Esophagus muscularis mucosa (tissue), 4 donors: ENCODE data around the gene DESI2. TPM values are rescaled to one million over a fixed set of nuclear protein-coding genes. Genes with fewer than 3 reads are reported as not detected.

Source experiments
- DNase-seq: peaks from one replicate; pipeline ENCODE4 v3.0.0-alpha.2; 2017; ENCODE audit errors: extremely low spot score
- H3K27ac ChIP-seq, 4 donors: fragments of 200-600 bp; sonication (generic); replicated peaks in 1 of 4; 1 replicate in 3 of 4; 2 replicates in 1 of 4; pipeline ENCODE4 v1.5.1; 2016 to 2019; ENCODE audit warnings: mild to moderate bottlenecking in 1 of 4
- H3K27me3 ChIP-seq, 4 donors: fragments of 200-600 bp; sonication (generic); one replicate each; pipeline versions ENCODE4 v1.5.1 to v1.6.0; 2016 to 2019
- H3K36me3 ChIP-seq, 4 donors: fragments of 200-600 bp; sonication (generic); one replicate each; pipeline ENCODE4 v1.5.1; 2016 to 2019
- H3K4me1 ChIP-seq, 4 donors: fragments of 200-600 bp; sonication (generic); one replicate each; pipeline ENCODE4 v1.5.1; 2016 to 2019
- H3K4me3 ChIP-seq, 4 donors: fragments of 200-600 bp; sonication (generic); 1 replicate in 2 of 4; 2 replicates in 2 of 4; pipeline ENCODE4 v1.5.1; 2016 to 2019; ENCODE audit warnings: mild to moderate bottlenecking in 4 of 4, moderate library complexity in 1 of 4
- H3K9me3 ChIP-seq, 4 donors: fragments of 200-600 bp; sonication (generic); 1 replicate in 3 of 4; 2 replicates in 1 of 4; pipeline ENCODE4 v1.5.1; 2016 to 2019
- CTCF ChIP-seq, 3 experiments: fragments of 200-600 bp in 2 of 3; fragments of 450-650 bp in 1 of 3; sonication (generic) in 2 of 3; IDR thresholded peaks; one replicate each; pipeline ENCODE4 v1.5.1; 2017 to 2019; ENCODE audit warnings: antibody characterized with exemption in 3 of 3, mild to moderate bottlenecking in 2 of 3, moderate library complexity in 1 of 3
- EP300 ChIP-seq: sonication (generic); formaldehyde crosslinking; IDR thresholded peaks from one replicate; pipeline ENCODE4 v1.6.1; 2017; ENCODE audit warnings: antibody characterized with exemption
- POLR2A ChIP-seq: fragments of 450-650 bp; IDR thresholded peaks from one replicate; pipeline ENCODE4 v1.6.1; 2017; ENCODE audit warnings: antibody characterized with exemption, moderate library complexity, mild to moderate bottlenecking, low read depth
- POLR2AphosphoS5 ChIP-seq, 2 donors: sonication (generic); formaldehyde crosslinking; IDR thresholded peaks; one replicate each; pipeline ENCODE4 v1.6.1; 2017; ENCODE audit warnings: antibody characterized with exemption in 2 of 2
- WGBS: methylation state at CpG from one replicate; pipeline ENCODE4 v1.1.5; 2018; 5-methylcytosine and 5-hydroxymethylcytosine counted together
- intact Hi-C: fragments of 100-400 bp; cut with DNase I; formaldehyde crosslinking; loops from one replicate; pipeline ENCODE4 v1.15.1; 2023
- total RNA-seq, 4 donors: library from RNA; depleted of rRNA; stranded (reverse); fragments of >200 nt; gene quantifications; one replicate each; pipeline versions ENCODE4 v1.1.0 to v1.2.1, GENCODE V29; 2016

DESI2 gene
- total RNA-seq, 4 donors from 2014 or later: 30.3 to 59.6 (median 31.4) TPM

DNA sequence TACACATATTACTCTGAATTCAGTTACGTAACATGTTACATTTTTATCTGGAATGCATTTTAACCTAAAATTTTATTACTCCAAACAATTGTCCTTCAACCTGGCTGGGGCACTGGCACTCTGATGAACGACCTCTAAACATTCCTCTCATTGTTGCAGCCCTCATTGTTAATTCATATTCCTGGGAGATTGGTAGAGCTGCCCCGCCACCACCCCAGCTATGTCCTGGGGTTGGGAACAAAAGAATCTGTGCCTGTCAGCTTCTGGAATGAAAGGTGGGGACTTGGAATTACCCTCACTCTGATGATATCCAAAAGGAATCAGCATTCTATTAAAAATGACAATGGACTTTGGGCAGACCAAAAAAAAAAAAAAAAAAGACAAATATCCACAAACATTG lies 38.0 kb upstream of the DESI2 start:
- intact Hi-C loops: no loop called here
- no peak for TF ChIP-seq POLR2AphosphoS5 (IDR thresholded peaks at IDR 0.05)
- TF ChIP-seq POLR2A: no peak
- no peak for TF ChIP-seq CTCF (IDR thresholded peaks at IDR 0.05)
- no peak for TF ChIP-seq EP300
- DNase-seq: no peak
- Histone ChIP-seq H3K4me3 (no peak overlapping the region), H3K4me1 (no peaks in the 10 kb centered on the region), H3K27me3 (no peaks in the 10 kb centered on the region), H3K36me3 (no peaks in the 10 kb centered on the region), H3K27ac (no peak overlapping the region), H3K9me3 (no peaks in the 10 kb centered on the region)
- 78% methylated on average over 3 of the region's 3 CpGs for WGBS

GRCh38 chr1:244615301-244615700 lies 37.6 kb upstream of the DESI2 start:
- DNase-seq: no peak
- Histone ChIP-seq H3K27ac (no peak overlapping the region), H3K36me3 (no peaks in the 10 kb centered on the region), H3K4me3 (no peak overlapping the region), H3K9me3 (no peaks in the 10 kb centered on the region), H3K27me3 (no peaks in the 10 kb centered on the region), H3K4me1 (no peaks in the 10 kb centered on the region)
- WGBS: 83% methylated on average over 6 of the region's 6 CpGs
- intact Hi-C loops: no loop called here
- no peak for TF ChIP-seq POLR2AphosphoS5 (IDR thresholded peaks at IDR 0.05)
- no peak for TF ChIP-seq POLR2A
- TF ChIP-seq EP300: no peak
- TF ChIP-seq CTCF (IDR thresholded peaks at IDR 0.05): no peak

DNA sequence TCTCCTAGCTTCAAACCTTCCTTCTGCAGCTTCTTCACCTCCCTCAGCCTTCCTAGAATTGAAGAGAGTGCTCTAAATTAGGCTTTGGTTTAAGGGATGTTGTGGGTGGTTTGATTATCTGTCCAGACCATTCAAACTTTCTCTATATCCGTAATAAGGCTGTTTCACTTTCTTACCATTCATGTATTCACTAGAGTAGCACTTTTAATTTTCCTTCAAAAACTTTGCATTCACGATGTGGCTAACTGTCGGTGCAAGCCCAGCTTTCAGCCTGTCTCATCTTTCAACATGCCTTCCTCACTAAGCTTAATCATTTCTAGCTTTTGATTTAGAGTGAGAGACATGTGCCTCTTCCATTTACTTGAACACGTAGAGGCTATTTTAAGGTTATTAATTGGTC lies 26.2 kb upstream of the DESI2 start:
- 93% methylated on average over 4 of the region's 4 CpGs for WGBS
- no peaks in the 10 kb centered on the region for H3K4me1 ChIP-seq
- intact Hi-C loops: no loop called here
- no peak for DNase-seq
- no peaks in the 10 kb centered on the region for H3K27me3 ChIP-seq
- H3K27ac ChIP-seq: no peak overlapping the region
- H3K9me3 ChIP-seq: no peaks in the 10 kb centered on the region
- TF ChIP-seq POLR2AphosphoS5 (IDR thresholded peaks at IDR 0.05) (no peak), CTCF (IDR thresholded peaks at IDR 0.05) (no peak), POLR2A (no peak), EP300 (no peak)
- H3K4me3 ChIP-seq: no peak overlapping the region
- no peaks in the 10 kb centered on the region for H3K36me3 ChIP-seq

DNA sequence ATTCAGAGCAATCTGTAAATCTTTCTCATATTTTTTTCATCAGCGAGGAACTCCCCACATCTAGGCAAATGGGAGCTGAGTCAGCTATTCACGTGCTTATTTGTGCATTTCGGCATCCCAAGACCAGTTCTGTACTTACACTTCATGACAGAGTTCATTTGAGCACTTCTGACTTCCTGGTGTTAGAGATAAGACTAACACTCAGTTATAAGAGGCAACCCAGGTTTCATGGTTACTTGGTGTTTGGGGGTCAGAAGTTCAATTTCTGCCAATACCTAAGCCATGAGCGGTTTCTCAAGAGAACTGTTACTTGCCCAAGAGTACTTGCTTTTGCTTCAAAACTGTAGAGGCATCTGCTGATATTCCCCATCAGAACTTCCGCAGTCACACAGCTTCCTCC lies 24.1 kb upstream of the DESI2 start:
- 89% methylated on average over 5 of the region's 5 CpGs for WGBS
- H3K4me1 ChIP-seq: no peaks in the 10 kb centered on the region
- no peaks in the 10 kb centered on the region for H3K27me3 ChIP-seq
- no peaks in the 10 kb centered on the region for H3K9me3 ChIP-seq
- DNase-seq: no peak
- H3K36me3 ChIP-seq: no peaks in the 10 kb centered on the region
- TF ChIP-seq POLR2A: no peak
- no peak for TF ChIP-seq POLR2AphosphoS5 (IDR thresholded peaks at IDR 0.05)
- TF ChIP-seq EP300: no peak
- no peak for TF ChIP-seq CTCF (IDR thresholded peaks at IDR 0.05)
- no peak overlapping the region for H3K4me3 ChIP-seq
- no peak overlapping the region for H3K27ac ChIP-seq
- intact Hi-C loops: no loop called here

GRCh38 chr1:244633140-244633539 lies 19.8 kb upstream of the DESI2 start:
- no peak overlapping the region for H3K27ac ChIP-seq
- intact Hi-C loops: no loop called here
- DNase-seq: no peak
- TF ChIP-seq POLR2A: no peak
- TF ChIP-seq EP300: no peak
- no peak for TF ChIP-seq POLR2AphosphoS5 (IDR thresholded peaks at IDR 0.05)
- no peak for TF ChIP-seq CTCF (IDR thresholded peaks at IDR 0.05)
- H3K9me3 ChIP-seq: no peaks in the 10 kb centered on the region
- H3K4me3 ChIP-seq: no peak overlapping the region
- H3K36me3 ChIP-seq: no peaks in the 10 kb centered on the region
- H3K4me1 ChIP-seq: peaks cover 0 to 6% (median 0%) of the 10 kb centered on the region in 4 donors
- no peaks in the 10 kb centered on the region for H3K27me3 ChIP-seq
